Measurements from ENCODE around the gene MEF2D. TPM values are rescaled to one million over a fixed set of nuclear protein-coding genes. Genes with fewer than 3 reads are reported as not detected.

The MEF2D gene
- total and polyA plus RNA-seq, 2 experiments from 2014 or later: 23.6 to 34.1 TPM

- in situ Hi-C loops (cut with MboI): no loop called here
- no peak for TF ChIP-seq EZH2 (IDR thresholded peaks at IDR 0.05; ENCODE audit: insufficient read depth, poor library complexity, severe bottlenecking)
- no peak for TF ChIP-seq EZH2phosphoT487 (IDR thresholded peaks at IDR 0.05; ENCODE audit: insufficient read depth, low read depth)
These were observed 16.2 kb upstream of the MEF2D start for GRCh38 chr1:156516821-156517220.

GRCh38 chr1:156515956-156516355, 15.4 kb upstream of the MEF2D start:
- TF ChIP-seq EZH2 (IDR thresholded peaks at IDR 0.05; ENCODE audit: insufficient read depth, poor library complexity, severe bottlenecking) (no peak), EZH2phosphoT487 (IDR thresholded peaks at IDR 0.05; ENCODE audit: insufficient read depth, low read depth) (no peak)
- Histone ChIP-seq H2AFZ (no peak overlapping the region), H3K4me2 (ENCODE audit: unreplicated experiment) (no peak overlapping the region), H3K36me3 (ENCODE audit: low read depth) (no peaks in the 10 kb centered on the region), H4K20me1 (ENCODE audit: insufficient read depth) (no peaks in the 10 kb centered on the region), H3K27ac (no peak overlapping the region), H3K79me2 (ENCODE audit: insufficient read depth) (no peaks in the 10 kb centered on the region), H3F3A (ENCODE audit: insufficient read depth) (peaks cover 2% of the 10 kb centered on the region; the same call in 1 of the 2 replicates), H3K27me3 (replicated peaks; ENCODE audit: insufficient read depth) (no peaks in the 10 kb centered on the region), H3K9ac (no peak overlapping the region), H3K9me3 (ENCODE audit: low read depth) (no peaks in the 10 kb centered on the region), H3K4me3 (no peak overlapping the region), H3K4me1 (ENCODE audit: insufficient read depth) (peaks cover 4% of the 10 kb centered on the region), H3K9me2 (ENCODE audit: insufficient read depth) (no peaks in the 10 kb centered on the region)
- no peak for DNase-seq
- 35 to 39% methylated on average over 2 of the region's 2 CpGs for WGBS, 2 experiments (ENCODE audit: low coverage in 1 of 2, low lambda C conversion rate in 2 of 2, missing lambda C conversion rate in 2 of 2)
- in situ Hi-C loops (cut with MboI): no loop called here

More at GRCh38 chr1:156516821-156517220, 16.2 kb upstream of the MEF2D start:
- Histone ChIP-seq H3F3A (ENCODE audit: insufficient read depth) (no peaks in the 10 kb centered on the region), H2AFZ (no peak overlapping the region), H3K4me2 (ENCODE audit: unreplicated experiment) (no peak overlapping the region), H3K9me2 (ENCODE audit: insufficient read depth) (no peaks in the 10 kb centered on the region), H3K9ac (no peak overlapping the region), H3K36me3 (ENCODE audit: low read depth) (no peaks in the 10 kb centered on the region), H3K4me1 (ENCODE audit: insufficient read depth) (no peaks in the 10 kb centered on the region), H3K27me3 (replicated peaks; ENCODE audit: insufficient read depth) (no peaks in the 10 kb centered on the region), H3K4me3 (no peak overlapping the region), H3K9me3 (ENCODE audit: low read depth) (no peaks in the 10 kb centered on the region), H3K27ac (no peak overlapping the region), H3K79me2 (ENCODE audit: insufficient read depth) (no peaks in the 10 kb centered on the region), H4K20me1 (ENCODE audit: insufficient read depth) (no peaks in the 10 kb centered on the region)
- 85 to 89% methylated on average over 4 of the region's 4 CpGs for WGBS, 2 experiments (ENCODE audit: low coverage in 1 of 2, low lambda C conversion rate in 2 of 2, missing lambda C conversion rate in 2 of 2)
- DNase-seq: no peak

GRCh38 chr1:156513185-156513584, 12.6 kb upstream of the MEF2D start:
- WGBS, 2 experiments (ENCODE audit: low coverage in 1 of 2, low lambda C conversion rate in 2 of 2, missing lambda C conversion rate in 2 of 2): 32 to 34% methylated on average over 9 of the region's 9 CpGs
- Histone ChIP-seq H3K9me2 (ENCODE audit: insufficient read depth) (no peaks in the 10 kb centered on the region), H3K9me3 (ENCODE audit: low read depth) (no peaks in the 10 kb centered on the region), H3K4me1 (ENCODE audit: insufficient read depth) (peaks cover 24% of the 10 kb centered on the region), H4K20me1 (ENCODE audit: insufficient read depth) (no peaks in the 10 kb centered on the region), H2AFZ (no peak overlapping the region), H3K4me3 (no peak overlapping the region), H3K79me2 (ENCODE audit: insufficient read depth) (no peaks in the 10 kb centered on the region), H3K27ac (no peak overlapping the region), H3K9ac (no peak overlapping the region), H3F3A (ENCODE audit: insufficient read depth) (peaks cover 4% of the 10 kb centered on the region; the same call in 1 of the 2 replicates), H3K27me3 (replicated peaks; ENCODE audit: insufficient read depth) (no peaks in the 10 kb centered on the region), H3K36me3 (ENCODE audit: low read depth) (no peaks in the 10 kb centered on the region), H3K4me2 (ENCODE audit: unreplicated experiment) (no peak overlapping the region)
- TF ChIP-seq EZH2 (IDR thresholded peaks at IDR 0.05; ENCODE audit: insufficient read depth, poor library complexity, severe bottlenecking): no peak
- TF ChIP-seq EZH2phosphoT487 (IDR thresholded peaks at IDR 0.05; ENCODE audit: insufficient read depth, low read depth): no peak
- in situ Hi-C loops (cut with MboI): no loop called here
- peak; percentile 23 for DNase-seq

- no peaks in the 10 kb centered on the region for H3K27me3 ChIP-seq (replicated peaks; ENCODE audit: insufficient read depth)
- in situ Hi-C loops (cut with MboI): no loop called here
- DNase-seq: peak; percentile 67
These were observed 11.1 kb upstream of the MEF2D start for GRCh38 chr1:156511644-156512043.

More at GRCh38 chr1:156511644-156512043, 11.1 kb upstream of the MEF2D start:
- no peak overlapping the region for H3K27ac ChIP-seq
- no peaks in the 10 kb centered on the region for H3K36me3 ChIP-seq (ENCODE audit: low read depth)
- H2AFZ ChIP-seq: no peak overlapping the region
- H4K20me1 ChIP-seq (ENCODE audit: insufficient read depth): no peaks in the 10 kb centered on the region
- WGBS, 2 experiments (ENCODE audit: low coverage in 1 of 2, low lambda C conversion rate in 2 of 2, missing lambda C conversion rate in 2 of 2): 62 to 66% methylated on average over 7 of the region's 7 CpGs
- TF ChIP-seq EZH2phosphoT487 (IDR thresholded peaks at IDR 0.05; ENCODE audit: insufficient read depth, low read depth) (no peak), EZH2 (IDR thresholded peaks at IDR 0.05; ENCODE audit: insufficient read depth, poor library complexity, severe bottlenecking) (no peak)
- H3K9ac ChIP-seq: no peak overlapping the region
- H3K79me2 ChIP-seq (ENCODE audit: insufficient read depth): no peaks in the 10 kb centered on the region
- peaks cover 26% of the 10 kb centered on the region for H3K4me1 ChIP-seq (ENCODE audit: insufficient read depth)
- no peak overlapping the region for H3K4me3 ChIP-seq
- no peaks in the 10 kb centered on the region for H3K9me3 ChIP-seq (ENCODE audit: low read depth)
- peaks cover 4% of the 10 kb centered on the region; the same call in 1 of the 2 replicates for H3F3A ChIP-seq (ENCODE audit: insufficient read depth)
- no peaks in the 10 kb centered on the region for H3K9me2 ChIP-seq (ENCODE audit: insufficient read depth)
- no peak overlapping the region for H3K4me2 ChIP-seq (ENCODE audit: unreplicated experiment)
